Effector memory CD8-positive, alpha-beta T cell (primary cell): ENCODE measurements around the gene ANKRD28.
A peak's percentile ranks its signal among the peaks of the same experiment; 100 is the strongest.

ENCODE experiments used
- ATAC-seq: fragments of 150-1000 bp; cut with Tn5 transposase; replicated peaks from 2 replicates; pipeline ENCODE4 v1.10.0; 2021; ENCODE audit warnings: mild to moderate bottlenecking, moderate library complexity
- DNase-seq, 3 experiments: peaks; one replicate each; pipeline ENCODE4 v3.0.0; 2021
- H3K27ac Mint-ChIP-seq, 2 donors: one replicate each; pipeline ENCODE4 v1.8.0; 2022; ENCODE audit warnings: mild to moderate bottlenecking in 2 of 2, mixed read lengths in 2 of 2, moderate library complexity in 2 of 2
- H3K27me3 Mint-ChIP-seq, 2 donors: one replicate each; pipeline ENCODE4 v1.8.0; 2022; ENCODE audit warnings: mixed read lengths in 2 of 2
- H3K36me3 Mint-ChIP-seq: one replicate; pipeline ENCODE4 v1.8.0; 2022; ENCODE audit warnings: mild to moderate bottlenecking, moderate library complexity, mixed read lengths; ENCODE audit not compliant: insufficient read depth
- H3K4me1 Mint-ChIP-seq, 2 donors: one replicate each; pipeline ENCODE4 v1.8.0; 2022; ENCODE audit warnings: low read depth in 2 of 2, mixed read lengths in 2 of 2
- H3K4me3 Mint-ChIP-seq, 2 donors: one replicate each; pipeline ENCODE4 v1.8.0; 2022; ENCODE audit warnings: mild to moderate bottlenecking in 2 of 2, mixed read lengths in 2 of 2, moderate library complexity in 2 of 2
- H3K9me3 Mint-ChIP-seq, 2 donors: one replicate each; pipeline ENCODE4 v1.8.0; 2022; ENCODE audit warnings: mixed read lengths in 2 of 2

ANKRD28 gene

DNA sequence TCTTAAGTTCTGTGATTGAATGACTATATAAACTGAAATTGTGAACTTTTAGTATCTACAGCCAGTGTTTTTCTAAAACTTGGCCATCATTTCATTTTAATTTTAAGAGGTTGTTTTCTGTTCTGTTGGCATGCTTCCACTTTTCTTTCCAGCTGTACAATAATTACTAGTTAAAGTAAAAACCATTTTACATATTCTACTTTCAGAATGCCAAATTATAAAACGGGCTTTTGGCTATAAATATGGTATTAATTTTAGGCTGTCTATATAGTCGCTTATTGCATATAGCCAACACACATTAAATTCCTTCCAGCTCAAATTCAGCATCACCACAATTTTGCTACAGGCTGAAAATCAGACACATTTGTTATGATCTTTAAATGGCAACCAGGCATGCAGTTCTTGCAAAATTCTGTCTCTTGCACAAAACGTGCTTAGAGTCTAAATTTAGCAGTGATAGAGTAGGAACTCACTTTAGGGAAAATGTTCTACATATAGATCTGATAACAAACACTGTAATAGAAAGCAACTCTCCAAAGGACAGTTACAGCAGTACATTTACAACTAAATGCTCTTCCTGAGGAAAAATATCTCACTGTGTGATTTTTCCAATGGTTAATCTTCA lies 115.1 kb downstream of the ANKRD28 start:
- ATAC-seq (no peak), DNase-seq (no peak)
- H3K27ac Mint-ChIP-seq, result no peak overlapping the region
- H3K9me3 Mint-ChIP-seq, result no peaks in the 10 kb centered on the region
- H3K27me3 Mint-ChIP-seq, result no peaks in the 10 kb centered on the region
- peaks cover 57% of the 10 kb centered on the region for H3K36me3 Mint-ChIP-seq
- no peaks in the 10 kb centered on the region for H3K4me1 Mint-ChIP-seq
- H3K4me3 Mint-ChIP-seq, result no peak overlapping the region

DNA sequence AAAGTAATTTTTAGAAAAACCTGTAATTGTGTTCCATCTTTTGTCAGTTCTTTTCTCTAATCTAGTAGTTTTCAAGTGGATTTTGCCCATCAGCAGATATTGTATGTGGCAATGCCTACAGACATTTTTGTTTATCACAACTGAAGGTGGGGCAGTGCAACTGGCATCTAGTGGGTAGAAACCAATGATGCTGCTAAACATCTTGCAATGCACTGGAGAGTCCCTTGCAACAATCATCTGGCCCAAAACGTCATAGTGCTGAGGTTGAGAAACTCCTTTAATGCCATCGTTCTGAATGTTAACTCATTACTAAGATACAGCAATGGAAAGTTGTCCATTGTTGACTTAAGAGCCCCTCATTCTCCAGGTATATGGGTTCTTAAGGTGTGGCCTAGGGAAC lies 116.1 kb downstream of the ANKRD28 start:
- DNase-seq, result no peak
- Mint-ChIP-seq H3K4me1 (no peaks in the 10 kb centered on the region), H3K27me3 (no peaks in the 10 kb centered on the region), H3K9me3 (no peaks in the 10 kb centered on the region), H3K27ac (no peak overlapping the region), H3K4me3 (no peak overlapping the region), H3K36me3 (peaks cover 59% of the 10 kb centered on the region)
- no peak for ATAC-seq

DNA sequence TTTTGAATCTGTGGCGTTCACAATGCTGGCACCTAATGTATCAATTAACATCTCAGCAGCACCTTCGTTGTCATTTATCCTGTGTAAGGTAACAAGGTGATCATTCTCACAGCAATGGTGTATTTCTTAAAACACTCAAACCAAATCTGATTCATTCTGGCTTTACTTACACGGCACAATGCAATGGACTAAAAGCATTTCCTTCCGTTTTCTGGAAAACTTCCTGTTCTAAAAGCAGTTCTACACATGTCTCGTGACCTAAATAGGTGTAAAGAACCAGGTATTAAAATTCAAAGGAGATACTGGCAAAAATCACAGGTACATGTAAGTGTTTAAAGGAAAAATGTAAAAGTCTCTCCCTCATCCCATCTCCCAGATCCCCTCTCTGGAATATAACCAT lies 118.5 kb downstream of the ANKRD28 start:
- Mint-ChIP-seq H3K27me3 (no peaks in the 10 kb centered on the region), H3K4me1 (no peaks in the 10 kb centered on the region), H3K4me3 (no peak overlapping the region), H3K9me3 (no peaks in the 10 kb centered on the region), H3K36me3 (peaks cover 43% of the 10 kb centered on the region), H3K27ac (no peak overlapping the region)
- DNase-seq (no peak), ATAC-seq (no peak)

DNA sequence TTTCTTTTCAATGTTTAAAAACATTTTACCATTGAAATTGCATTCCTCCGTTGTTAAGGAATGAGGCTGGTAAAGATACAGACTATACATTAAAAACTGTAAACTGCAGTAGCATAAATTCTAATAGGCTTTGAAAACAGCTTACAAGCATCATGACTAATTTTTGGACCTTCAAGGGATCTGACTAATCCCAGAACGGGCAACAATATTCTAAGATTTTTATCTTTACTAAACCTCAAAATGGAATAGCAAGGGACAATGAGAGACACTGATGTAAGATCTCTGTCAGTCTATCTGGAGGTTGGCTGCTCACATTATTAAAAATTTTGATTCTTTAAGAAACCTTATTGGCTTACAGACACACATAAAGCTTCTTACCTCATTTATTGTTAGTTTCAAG lies 121.5 kb downstream of the ANKRD28 start:
- DNase-seq (no peak), ATAC-seq (no peak)
- no peak overlapping the region for H3K27ac Mint-ChIP-seq
- peaks cover 41% of the 10 kb centered on the region for H3K36me3 Mint-ChIP-seq
- H3K9me3 Mint-ChIP-seq, result no peaks in the 10 kb centered on the region
- no peak overlapping the region for H3K4me3 Mint-ChIP-seq
- no peaks in the 10 kb centered on the region for H3K4me1 Mint-ChIP-seq
- no peaks in the 10 kb centered on the region for H3K27me3 Mint-ChIP-seq

DNA sequence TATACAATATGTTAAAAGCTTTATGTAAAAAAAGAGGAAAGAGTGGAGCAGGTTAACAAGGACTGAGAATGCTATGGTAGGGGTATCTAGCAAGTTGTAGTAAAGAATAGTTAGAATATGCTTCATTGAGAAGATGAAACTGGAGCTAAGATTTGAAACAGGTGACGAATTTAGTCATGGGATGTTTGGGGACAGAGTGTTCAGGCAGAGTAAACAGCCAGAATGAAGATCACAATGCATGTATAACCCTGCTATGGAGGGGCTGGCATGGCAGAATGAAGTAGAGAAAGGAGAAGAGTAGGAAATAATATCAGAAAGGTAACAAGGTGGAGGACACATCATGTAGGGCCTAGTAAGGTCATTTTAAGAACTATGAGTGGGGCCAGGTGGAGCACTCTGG lies 124.2 kb downstream of the ANKRD28 start:
- ATAC-seq (no peak), DNase-seq (no peak)
- no peak overlapping the region for H3K27ac Mint-ChIP-seq
- no peaks in the 10 kb centered on the region for H3K9me3 Mint-ChIP-seq
- H3K27me3 Mint-ChIP-seq, result no peaks in the 10 kb centered on the region
- peaks cover 39% of the 10 kb centered on the region for H3K36me3 Mint-ChIP-seq
- H3K4me1 Mint-ChIP-seq, result peaks cover 0 to 3% of the 10 kb centered on the region in 2 donors
- no peak overlapping the region for H3K4me3 Mint-ChIP-seq

DNA sequence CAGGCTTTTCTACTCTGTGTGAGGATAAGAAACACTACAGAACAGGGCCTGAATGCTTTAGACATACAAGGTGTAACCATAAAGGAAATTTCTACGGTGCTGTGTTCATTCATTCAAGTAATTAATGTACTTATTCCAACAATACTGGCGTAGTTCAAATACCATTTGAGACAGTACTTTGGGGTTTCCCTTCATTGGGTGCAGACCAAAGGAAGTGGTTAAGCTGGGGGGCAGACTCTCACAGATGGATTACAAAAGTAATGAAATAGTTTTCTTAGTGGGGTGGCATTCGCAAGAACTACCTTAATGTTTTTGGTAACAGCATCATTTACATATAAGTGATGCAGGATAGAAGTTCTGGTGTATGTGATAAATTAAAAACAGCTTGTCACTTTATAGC lies 130.3 kb downstream of the ANKRD28 start:
- Mint-ChIP-seq H3K4me1 (peaks cover 8 to 17% of the 10 kb centered on the region in 2 donors), H3K9me3 (no peaks in the 10 kb centered on the region), H3K36me3 (peaks cover 19% of the 10 kb centered on the region), H3K27ac (peak overlapping the region; percentile 0 to 53), H3K4me3 (peak overlapping the region in 1 of 2 donors; percentile 39), H3K27me3 (no peaks in the 10 kb centered on the region)
- peak; percentile 42 to 55 (median 47) for DNase-seq
- ATAC-seq, result peak; percentile 98

DNA sequence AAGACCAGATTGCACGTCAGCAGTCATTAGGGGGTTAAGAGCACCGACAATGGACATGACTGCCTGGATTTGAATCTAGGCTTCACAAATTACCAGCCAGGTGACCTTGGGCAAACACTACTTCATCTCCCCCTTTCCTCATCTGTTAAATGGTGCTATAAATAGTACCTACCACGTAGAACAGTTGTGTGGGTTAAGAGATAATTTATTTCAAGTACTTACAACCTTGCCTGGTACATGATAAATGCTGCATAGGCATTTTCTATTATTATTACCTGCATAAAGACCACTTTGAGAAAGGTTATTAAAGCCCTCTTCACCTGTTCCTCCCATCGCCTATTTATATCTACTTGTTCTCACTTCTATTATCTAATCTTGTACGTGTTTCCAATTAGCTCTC lies 131.5 kb downstream of the ANKRD28 start:
- ATAC-seq (no peak), DNase-seq (no peak)
- H3K27me3 Mint-ChIP-seq, result no peaks in the 10 kb centered on the region
- H3K27ac Mint-ChIP-seq, result peak overlapping the region in 1 of 2 donors; percentile 53
- peaks cover 11% of the 10 kb centered on the region for H3K36me3 Mint-ChIP-seq
- H3K4me1 Mint-ChIP-seq, result peaks cover 8 to 17% of the 10 kb centered on the region in 2 donors
- H3K9me3 Mint-ChIP-seq, result no peaks in the 10 kb centered on the region
- no peak overlapping the region for H3K4me3 Mint-ChIP-seq

DNA sequence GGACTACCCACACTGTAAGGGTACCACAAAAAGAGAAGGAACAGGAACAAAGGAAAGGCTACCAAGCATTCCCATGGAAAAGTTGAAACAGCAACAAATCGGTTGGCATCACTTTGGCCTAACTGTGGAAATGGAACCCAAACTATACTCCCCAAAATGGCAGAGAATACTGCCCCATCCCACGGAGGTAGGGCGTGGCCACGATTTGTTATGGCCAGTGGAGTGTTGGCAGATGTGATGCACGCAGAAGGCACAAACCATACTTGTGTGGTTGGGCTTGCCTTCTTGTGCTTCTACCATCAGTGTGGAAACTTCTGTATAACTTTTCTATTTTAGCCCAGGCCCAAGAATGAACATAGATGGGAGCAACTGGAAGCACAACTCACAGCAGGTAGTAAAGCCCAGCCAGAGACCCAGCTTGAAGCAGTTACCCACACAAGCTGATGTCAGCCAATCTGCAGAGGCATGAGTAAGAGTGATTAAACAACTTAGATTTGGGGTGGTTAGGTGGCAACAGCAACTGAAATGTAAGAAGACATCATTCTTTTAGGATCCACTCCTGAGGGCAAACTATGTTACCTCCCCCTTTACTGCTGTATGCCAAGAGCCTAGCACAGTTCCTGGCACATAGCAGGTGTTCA lies 132.1 kb downstream of the ANKRD28 start:
- ATAC-seq, result no peak
- H3K9me3 Mint-ChIP-seq, result no peaks in the 10 kb centered on the region
- peaks cover 7% of the 10 kb centered on the region for H3K36me3 Mint-ChIP-seq
- H3K4me1 Mint-ChIP-seq, result peaks cover 8 to 17% of the 10 kb centered on the region in 2 donors
- no peak overlapping the region for H3K4me3 Mint-ChIP-seq
- DNase-seq, result no peak
- H3K27me3 Mint-ChIP-seq, result peaks cover 0 to 3% of the 10 kb centered on the region in 2 donors
- H3K27ac Mint-ChIP-seq, result no peak overlapping the region

DNA sequence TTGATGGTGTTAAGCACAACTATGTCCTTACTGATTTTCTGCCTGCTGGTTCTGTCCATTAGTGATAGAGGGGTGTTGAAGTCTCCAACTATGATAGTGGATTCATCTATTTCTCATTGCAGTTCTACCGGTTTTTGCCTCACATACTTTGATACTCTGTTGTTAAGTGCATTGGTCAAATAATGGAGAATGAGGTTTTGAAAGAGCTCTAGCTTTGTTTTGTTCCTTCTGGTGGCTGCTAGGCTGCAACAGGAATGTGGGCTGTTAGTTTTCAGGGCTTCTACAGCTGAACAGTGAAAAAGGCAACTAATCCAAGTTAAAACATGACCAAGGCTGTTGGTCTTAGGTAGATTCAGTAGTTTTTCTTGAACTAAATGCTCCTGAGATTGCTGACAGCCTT lies 133.6 kb downstream of the ANKRD28 start:
- H3K4me1 Mint-ChIP-seq, result peaks cover 12 to 23% of the 10 kb centered on the region in 2 donors
- H3K4me3 Mint-ChIP-seq, result no peak overlapping the region
- H3K27me3 Mint-ChIP-seq, result peaks cover 0 to 5% of the 10 kb centered on the region in 2 donors
- no peaks in the 10 kb centered on the region for H3K36me3 Mint-ChIP-seq
- DNase-seq (no peak), ATAC-seq (no peak)
- peak overlapping the region in 1 of 2 donors; percentile 36 for H3K27ac Mint-ChIP-seq
- H3K9me3 Mint-ChIP-seq, result no peaks in the 10 kb centered on the region

DNA sequence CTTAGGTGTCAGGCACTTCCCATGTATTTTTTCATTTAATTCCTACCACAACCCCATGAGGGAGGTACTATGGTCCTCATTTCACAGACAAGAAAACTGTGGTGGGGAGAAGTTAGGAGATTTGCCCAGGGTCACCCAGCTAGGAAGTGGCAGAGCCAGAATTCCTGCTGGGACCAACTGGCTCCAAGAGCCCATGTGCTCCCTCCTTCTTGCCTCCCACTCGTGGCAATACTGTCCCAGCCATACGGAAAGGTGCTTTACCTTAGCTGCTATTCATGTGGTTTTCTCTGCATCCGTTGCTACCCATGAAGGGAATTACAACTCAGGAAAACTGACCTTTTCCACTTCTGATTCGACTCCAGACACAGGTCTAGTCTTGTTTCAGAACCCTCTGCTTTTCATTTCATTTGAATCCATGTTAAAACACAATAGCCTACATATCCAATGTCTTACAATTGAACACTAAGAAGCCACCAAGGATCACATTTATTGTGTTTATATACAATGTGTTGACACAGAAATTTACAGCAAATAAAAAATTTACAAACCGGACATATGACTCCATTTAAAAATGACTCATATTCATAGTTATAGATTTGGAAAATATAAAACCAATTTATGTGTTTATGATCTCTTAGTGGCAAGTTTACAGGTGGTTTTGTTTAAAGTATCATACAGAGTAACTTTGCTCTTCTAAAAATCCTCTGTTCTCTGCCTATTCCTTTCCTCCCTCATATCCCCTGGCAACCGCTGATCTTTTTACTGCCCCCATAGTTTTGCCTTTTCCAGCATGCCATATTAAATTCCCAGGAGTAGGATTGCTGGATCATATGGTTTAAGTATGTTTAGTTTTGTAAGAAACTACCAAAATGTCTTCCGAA lies 137.5 kb downstream of the ANKRD28 start:
- Mint-ChIP-seq H3K27ac (no peak overlapping the region), H3K36me3 (no peaks in the 10 kb centered on the region), H3K4me1 (peaks cover 5 to 8% of the 10 kb centered on the region in 2 donors), H3K27me3 (peaks cover 0 to 5% of the 10 kb centered on the region in 2 donors), H3K9me3 (peaks cover 2 to 11% of the 10 kb centered on the region in 2 donors), H3K4me3 (no peak overlapping the region)
- no peak for ATAC-seq
- DNase-seq, result no peak

DNA sequence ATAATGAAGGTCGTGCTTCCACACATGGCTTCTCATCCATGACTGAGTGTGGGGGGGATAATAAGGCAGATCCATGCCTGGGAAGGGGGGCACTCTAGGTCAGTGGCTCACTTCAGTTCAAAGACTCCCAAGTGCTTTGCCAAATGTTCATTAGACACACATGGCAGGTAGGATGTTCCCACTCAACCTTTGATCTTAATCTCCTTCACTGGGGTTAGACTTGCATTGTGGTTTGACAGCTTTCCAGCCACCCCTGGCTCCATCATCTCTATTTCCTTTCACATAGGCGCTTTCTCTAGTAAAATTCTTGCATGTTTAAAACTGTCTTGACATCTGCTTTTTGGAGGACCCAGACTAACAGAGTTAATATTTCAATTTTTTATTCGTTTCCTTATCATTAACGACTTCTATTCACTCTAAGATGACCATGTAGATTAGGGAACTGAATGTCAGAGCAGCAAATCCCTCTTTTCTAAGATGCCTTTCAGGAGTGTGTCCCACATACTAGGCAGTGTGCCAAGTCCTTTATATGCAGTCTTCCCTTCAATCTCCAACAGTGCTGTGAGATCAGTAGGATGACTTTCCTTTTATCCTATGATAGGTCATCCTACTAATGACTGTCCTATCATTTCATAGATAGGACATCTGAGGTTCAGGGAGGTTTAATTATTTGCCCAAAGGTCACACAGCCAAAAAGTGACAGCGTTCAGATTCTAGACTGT lies 138.4 kb downstream of the ANKRD28 start:
- DNase-seq, result no peak
- Mint-ChIP-seq H3K4me3 (no peak overlapping the region), H3K27me3 (peaks cover 0 to 5% of the 10 kb centered on the region in 2 donors), H3K4me1 (peaks cover 5 to 8% of the 10 kb centered on the region in 2 donors), H3K36me3 (no peaks in the 10 kb centered on the region), H3K27ac (no peak overlapping the region), H3K9me3 (peaks cover 2 to 11% of the 10 kb centered on the region in 2 donors)
- ATAC-seq, result no peak

DNA sequence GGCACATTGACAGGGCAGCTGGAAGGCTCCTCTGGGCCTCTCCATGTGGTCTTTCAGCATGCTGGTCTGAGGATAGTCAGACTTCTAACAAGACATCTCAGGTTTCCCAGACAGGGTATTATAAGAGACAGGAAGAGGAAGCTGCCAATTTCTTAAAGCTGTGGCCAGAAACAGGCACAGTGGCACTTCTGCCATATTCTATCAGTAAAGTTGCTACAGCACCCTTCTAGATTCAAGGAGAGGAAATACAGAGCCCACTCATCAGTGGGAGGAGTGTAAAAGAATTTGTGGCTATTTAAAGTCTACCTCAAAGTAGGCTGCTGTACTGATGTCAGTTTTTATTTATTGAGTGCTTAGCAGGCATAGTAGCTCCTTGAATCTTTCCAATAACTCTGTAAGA lies 140.8 kb downstream of the ANKRD28 start:
- Mint-ChIP-seq H3K4me3 (no peak overlapping the region), H3K27me3 (peaks cover under 1 to 5% of the 10 kb centered on the region in 2 donors), H3K4me1 (peaks cover 5 to 11% of the 10 kb centered on the region in 2 donors), H3K36me3 (no peaks in the 10 kb centered on the region), H3K27ac (no peak overlapping the region), H3K9me3 (peaks cover 2 to 11% of the 10 kb centered on the region in 2 donors)
- ATAC-seq, result no peak
- no peak for DNase-seq

DNA sequence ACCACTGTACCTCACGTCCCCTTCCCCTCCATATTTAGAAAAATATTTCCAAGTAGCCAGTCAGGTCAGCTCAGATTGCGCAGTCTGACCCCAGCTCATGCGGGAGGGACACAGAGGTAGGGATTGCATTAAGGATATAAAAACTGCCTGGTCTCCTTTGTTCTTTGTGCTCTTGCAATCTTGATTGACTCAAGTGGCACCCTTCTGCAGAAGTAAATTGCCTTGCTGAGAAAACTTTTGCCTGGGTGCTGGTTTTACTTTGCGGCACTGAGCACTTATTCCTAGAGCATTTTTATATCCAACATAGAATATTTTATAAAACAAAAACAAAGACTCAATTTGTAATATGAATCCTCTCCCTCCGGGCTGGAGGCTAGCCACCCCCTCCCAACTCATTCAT lies 141.4 kb downstream of the ANKRD28 start:
- DNase-seq (no peak), ATAC-seq (no peak)
- Mint-ChIP-seq H3K4me1 (peaks cover 5 to 11% of the 10 kb centered on the region in 2 donors), H3K4me3 (no peak overlapping the region), H3K27me3 (peaks cover 7 to 8% of the 10 kb centered on the region in 2 donors), H3K9me3 (peaks cover 2 to 11% of the 10 kb centered on the region in 2 donors), H3K36me3 (no peaks in the 10 kb centered on the region), H3K27ac (no peak overlapping the region)
